Measurements from ENCODE around the gene CLDN11. TPM values are rescaled to one million over a fixed set of nuclear protein-coding genes. Genes with fewer than 3 reads are reported as not detected.

Gene CLDN11
- total RNA-seq, 1 experiment from 2014 or later: 104 TPM

DNA sequence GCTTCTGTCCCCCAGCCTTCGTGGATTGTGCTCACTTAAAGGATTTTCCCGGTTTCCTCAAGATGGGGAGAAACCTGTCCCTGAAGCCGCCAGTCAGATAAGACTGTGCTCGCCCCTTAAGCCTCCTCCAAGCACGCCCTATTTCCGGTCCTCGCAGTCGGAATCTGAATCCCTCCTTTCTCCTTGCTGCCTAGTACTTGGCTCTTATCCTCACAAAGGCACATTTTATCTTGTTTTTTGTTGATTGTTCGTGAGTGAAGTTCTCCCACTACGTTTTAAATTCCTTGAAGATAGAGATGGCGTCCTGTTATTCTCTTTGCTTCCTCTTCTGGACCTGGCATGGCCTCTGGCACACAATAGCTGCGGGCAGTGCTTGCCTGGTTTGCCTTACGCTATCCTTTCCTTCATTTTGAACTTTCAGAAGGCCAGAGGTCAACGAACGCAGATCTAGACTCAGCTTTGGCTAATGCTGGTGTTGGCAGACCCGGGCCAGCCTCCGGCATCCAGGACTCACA, 1.7 kb downstream of the CLDN11 start:
- Histone ChIP-seq H3K27me3 (ENCODE audit: control insufficient read depth, insufficient read depth, low read length) (peaks cover 25% of the 10 kb centered on the region), H3K36me3 (replicated peaks; ENCODE audit: control insufficient read depth, insufficient read depth, low read length) (no peaks in the 10 kb centered on the region), H3K4me3 (ENCODE audit: insufficient read depth, low read depth, low read length) (peak overlapping the region; percentile 44)
- DNase-seq: peak; percentile 72

GRCh38 chr3:170421111-170421641, 2.5 kb downstream of the CLDN11 start:
- Histone ChIP-seq H3K4me3 (ENCODE audit: insufficient read depth, low read depth, low read length) (peak overlapping the region; percentile 4), H3K27me3 (ENCODE audit: control insufficient read depth, insufficient read depth, low read length) (peaks cover 25% of the 10 kb centered on the region), H3K36me3 (replicated peaks; ENCODE audit: control insufficient read depth, insufficient read depth, low read length) (no peaks in the 10 kb centered on the region)
- peak; percentile 40 for DNase-seq

DNA sequence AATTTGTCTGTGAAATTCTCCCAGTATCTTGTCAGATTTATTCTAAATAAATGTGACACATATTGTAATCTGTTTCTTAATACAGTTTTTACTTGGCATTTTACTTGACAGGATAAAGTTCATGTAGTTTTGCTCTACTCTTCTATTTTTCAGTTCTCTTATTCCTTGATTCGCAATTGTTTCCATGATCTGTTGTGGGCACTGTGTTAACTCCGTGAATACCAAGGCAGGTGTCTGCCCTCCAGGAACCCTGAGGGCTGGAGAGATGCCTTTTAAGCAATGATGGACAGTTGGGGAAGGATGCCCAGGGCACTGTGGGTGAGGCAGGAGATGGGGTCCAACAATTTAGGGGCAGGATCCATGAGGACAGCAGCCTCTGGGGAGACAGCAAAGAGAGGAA, 3.1 kb downstream of the CLDN11 start:
- Histone ChIP-seq H3K36me3 (replicated peaks; ENCODE audit: control insufficient read depth, insufficient read depth, low read length) (no peaks in the 10 kb centered on the region), H3K27me3 (ENCODE audit: control insufficient read depth, insufficient read depth, low read length) (peaks cover 25% of the 10 kb centered on the region), H3K4me3 (ENCODE audit: insufficient read depth, low read depth, low read length) (no peak overlapping the region)
- DNase-seq: no peak

DNA sequence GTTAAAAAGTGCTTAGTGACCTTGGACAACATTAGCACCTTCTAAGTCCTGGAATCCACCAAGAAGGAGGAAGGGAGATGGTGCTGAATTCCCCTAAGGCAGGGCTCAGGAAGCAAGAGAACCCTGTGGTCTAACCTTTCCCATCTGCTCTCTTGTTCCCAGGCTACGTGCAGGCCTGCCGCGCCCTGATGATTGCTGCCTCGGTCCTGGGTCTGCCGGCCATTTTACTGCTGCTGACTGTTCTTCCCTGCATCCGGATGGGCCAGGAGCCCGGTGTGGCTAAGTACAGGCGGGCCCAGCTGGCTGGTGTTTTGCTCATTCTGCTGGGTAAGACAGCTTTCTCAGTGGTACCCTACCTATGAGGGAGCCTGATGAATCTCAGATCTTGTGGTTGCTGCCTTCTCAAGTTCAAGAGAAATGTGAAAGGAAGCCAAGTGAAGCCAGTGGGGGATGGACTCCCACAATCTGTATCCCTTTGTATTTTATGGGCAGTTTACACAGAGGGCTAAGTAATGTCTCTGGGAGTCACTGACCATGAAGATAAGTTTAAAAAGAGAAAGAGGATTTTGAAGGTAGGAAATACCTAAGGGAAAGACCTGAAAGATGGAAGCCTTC, 4.4 kb downstream of the CLDN11 start:
- H3K27me3 ChIP-seq (ENCODE audit: control insufficient read depth, insufficient read depth, low read length): peaks cover 22% of the 10 kb centered on the region
- H3K36me3 ChIP-seq (replicated peaks; ENCODE audit: control insufficient read depth, insufficient read depth, low read length): no peaks in the 10 kb centered on the region
- no peak for DNase-seq
- no peak overlapping the region for H3K4me3 ChIP-seq (ENCODE audit: insufficient read depth, low read depth, low read length)

DNA sequence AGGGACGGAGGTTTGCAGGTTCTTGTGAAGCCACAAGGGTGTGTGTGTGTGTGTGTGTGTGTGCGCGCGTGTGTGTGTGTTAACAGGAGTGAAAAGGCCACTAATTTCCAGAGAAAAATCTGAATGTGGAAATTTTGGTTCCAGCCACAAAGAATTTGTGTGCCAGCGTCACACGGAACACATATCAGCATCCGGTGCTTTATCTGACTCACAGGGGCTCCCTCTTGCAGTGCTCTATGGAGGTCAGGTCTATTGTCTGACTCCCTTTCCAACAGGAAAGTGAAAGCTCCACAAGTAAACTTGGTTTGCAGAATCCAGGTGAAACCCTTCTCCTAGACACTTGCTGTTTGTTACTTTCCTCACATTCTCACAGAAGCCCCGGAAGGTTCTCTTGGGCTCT, 6.2 kb downstream of the CLDN11 start:
- DNase-seq: no peak
- H3K36me3 ChIP-seq (replicated peaks; ENCODE audit: control insufficient read depth, insufficient read depth, low read length): no peaks in the 10 kb centered on the region
- H3K27me3 ChIP-seq (ENCODE audit: control insufficient read depth, insufficient read depth, low read length): peaks cover 5% of the 10 kb centered on the region; the same call in 1 of the 2 replicates
- H3K4me3 ChIP-seq (ENCODE audit: insufficient read depth, low read depth, low read length): no peak overlapping the region

- peak; percentile 70 for DNase-seq
- Histone ChIP-seq H3K4me3 (ENCODE audit: insufficient read depth, low read depth, low read length) (no peak overlapping the region), H3K36me3 (replicated peaks; ENCODE audit: control insufficient read depth, insufficient read depth, low read length) (no peaks in the 10 kb centered on the region), H3K27me3 (ENCODE audit: control insufficient read depth, insufficient read depth, low read length) (peaks cover under 1% of the 10 kb centered on the region; the same call in 1 of the 2 replicates)
These were observed 7.0 kb downstream of the CLDN11 start for GRCh38 chr3:170425491-170426239.

DNA sequence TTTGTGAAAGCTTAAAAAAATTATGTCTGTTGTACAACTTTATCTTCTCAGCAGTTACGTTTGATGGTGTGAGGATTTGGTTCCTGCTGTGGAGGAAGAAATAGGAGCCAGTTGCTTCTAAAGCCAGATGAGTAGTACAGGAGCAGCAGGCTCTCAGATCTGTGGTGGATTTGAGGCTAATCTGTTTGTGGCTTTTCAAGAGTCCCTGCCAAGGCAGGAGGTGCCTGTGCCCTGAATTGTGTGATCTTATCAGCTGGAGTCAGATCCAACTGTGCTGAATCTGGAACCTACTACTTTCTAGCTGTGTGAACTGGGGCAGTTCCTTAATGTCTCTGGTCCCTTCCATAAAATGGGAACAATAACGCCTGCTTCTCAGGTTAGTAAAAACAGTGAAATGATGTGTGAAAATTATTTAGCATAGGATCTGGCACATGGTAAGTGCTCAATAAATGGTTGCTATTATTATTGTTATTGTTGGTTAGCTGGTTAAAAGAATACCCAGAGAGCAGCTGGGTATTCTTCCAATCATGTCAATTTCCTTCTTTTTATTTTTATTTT, 7.7 kb downstream of the CLDN11 start:
- Histone ChIP-seq H3K27me3 (ENCODE audit: control insufficient read depth, insufficient read depth, low read length) (no peaks in the 10 kb centered on the region), H3K36me3 (replicated peaks; ENCODE audit: control insufficient read depth, insufficient read depth, low read length) (no peaks in the 10 kb centered on the region), H3K4me3 (ENCODE audit: insufficient read depth, low read depth, low read length) (no peak overlapping the region)
- no peak for DNase-seq

DNA sequence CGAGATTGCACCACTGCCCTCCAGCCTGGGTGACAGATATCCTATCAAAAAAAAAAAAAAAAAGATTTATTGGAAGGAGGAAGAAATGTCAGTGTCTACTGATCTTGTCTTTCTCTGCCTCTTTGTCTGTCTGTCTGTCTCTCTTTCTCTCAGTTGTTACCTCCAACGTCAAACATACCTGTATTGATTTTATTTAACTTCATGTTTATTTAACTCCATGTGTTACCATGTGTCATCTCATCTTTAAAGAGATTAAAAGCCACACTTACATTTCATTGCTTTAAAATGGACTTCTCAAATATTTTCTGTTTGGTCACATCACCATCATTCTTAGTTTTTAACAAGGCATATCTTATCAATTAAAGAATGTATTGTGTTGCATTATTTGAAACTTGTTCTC, 9.4 kb downstream of the CLDN11 start:
- H3K4me3 ChIP-seq (ENCODE audit: insufficient read depth, low read depth, low read length): no peak overlapping the region
- no peaks in the 10 kb centered on the region for H3K27me3 ChIP-seq (ENCODE audit: control insufficient read depth, insufficient read depth, low read length)
- no peaks in the 10 kb centered on the region for H3K36me3 ChIP-seq (replicated peaks; ENCODE audit: control insufficient read depth, insufficient read depth, low read length)
- DNase-seq: no peak

DNA sequence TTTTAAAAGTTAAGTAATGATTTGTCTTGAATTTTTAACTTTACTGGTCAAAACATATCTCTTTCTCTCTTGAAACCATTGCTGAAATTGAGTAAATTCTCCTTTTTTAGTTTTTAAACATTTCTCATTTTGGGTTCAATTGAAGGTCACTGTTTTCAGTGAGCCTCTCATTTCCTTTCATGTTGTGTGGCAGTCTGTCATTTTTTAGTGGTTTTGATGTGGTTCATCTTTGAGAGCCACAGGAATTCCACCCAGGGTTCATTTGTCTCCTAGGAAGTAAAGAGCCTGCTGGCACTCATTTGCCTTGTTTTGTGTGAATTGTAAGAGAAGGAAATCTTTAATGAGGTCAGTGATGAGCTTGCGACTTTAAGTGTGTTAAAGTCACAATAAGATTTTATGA, 10.4 kb downstream of the CLDN11 start:
- H3K4me3 ChIP-seq (ENCODE audit: insufficient read depth, low read depth, low read length): no peak overlapping the region
- H3K36me3 ChIP-seq (replicated peaks; ENCODE audit: control insufficient read depth, insufficient read depth, low read length): no peaks in the 10 kb centered on the region
- no peak for DNase-seq
- no peaks in the 10 kb centered on the region for H3K27me3 ChIP-seq (ENCODE audit: control insufficient read depth, insufficient read depth, low read length)

GRCh38 chr3:170431054-170431453, 12.4 kb downstream of the CLDN11 start:
- H3K36me3 ChIP-seq (replicated peaks; ENCODE audit: control insufficient read depth, insufficient read depth, low read length): no peaks in the 10 kb centered on the region
- H3K27me3 ChIP-seq (ENCODE audit: control insufficient read depth, insufficient read depth, low read length): no peaks in the 10 kb centered on the region
- no peak overlapping the region for H3K4me3 ChIP-seq (ENCODE audit: insufficient read depth, low read depth, low read length)
- DNase-seq: no peak

DNA sequence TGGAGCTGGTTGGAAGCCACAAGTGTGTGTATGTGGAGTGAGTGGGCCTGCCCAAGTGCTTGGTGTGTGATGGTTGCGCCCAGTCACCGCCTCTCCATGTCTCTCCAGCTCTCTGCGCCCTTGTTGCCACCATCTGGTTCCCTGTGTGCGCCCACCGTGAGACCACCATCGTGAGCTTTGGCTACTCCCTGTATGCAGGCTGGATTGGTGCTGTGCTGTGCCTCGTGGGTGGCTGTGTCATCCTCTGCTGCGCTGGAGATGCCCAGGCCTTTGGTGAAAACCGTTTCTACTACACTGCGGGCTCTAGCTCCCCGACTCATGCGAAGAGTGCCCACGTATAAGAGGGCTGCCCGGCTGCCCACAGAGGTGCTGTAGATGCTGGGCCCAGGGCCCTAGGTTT, 13.7 kb downstream of the CLDN11 start:
- Histone ChIP-seq H3K27me3 (ENCODE audit: control insufficient read depth, insufficient read depth, low read length) (no peaks in the 10 kb centered on the region), H3K4me3 (ENCODE audit: insufficient read depth, low read depth, low read length) (no peak overlapping the region), H3K36me3 (replicated peaks; ENCODE audit: control insufficient read depth, insufficient read depth, low read length) (no peaks in the 10 kb centered on the region)
- no peak for DNase-seq

GRCh38 chr3:170436697-170437096, 18.0 kb downstream of the CLDN11 start:
- Histone ChIP-seq H3K4me3 (ENCODE audit: insufficient read depth, low read depth, low read length) (no peak overlapping the region), H3K27me3 (ENCODE audit: control insufficient read depth, insufficient read depth, low read length) (no peaks in the 10 kb centered on the region), H3K36me3 (replicated peaks; ENCODE audit: control insufficient read depth, insufficient read depth, low read length) (no peaks in the 10 kb centered on the region)
- DNase-seq: no peak

DNA sequence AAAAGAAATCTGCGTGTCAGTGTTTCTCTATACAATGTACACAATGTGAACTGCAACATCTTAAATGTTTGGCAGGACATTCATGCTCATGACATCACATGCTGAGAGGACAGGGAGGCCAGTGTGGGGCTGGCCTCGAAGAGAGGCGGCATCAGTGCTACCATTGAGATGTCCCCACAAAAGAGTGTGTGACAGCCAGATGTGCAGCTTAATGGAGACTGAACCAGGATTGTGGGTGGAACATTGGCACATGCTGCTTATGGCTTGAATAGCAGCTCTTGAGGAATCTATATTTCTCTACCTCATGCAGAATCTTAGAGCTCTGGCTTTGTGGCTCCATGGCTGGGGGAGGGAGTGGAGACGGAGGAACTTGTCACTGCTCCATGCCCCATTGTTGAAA, 18.5 kb downstream of the CLDN11 start:
- H3K36me3 ChIP-seq (replicated peaks; ENCODE audit: control insufficient read depth, insufficient read depth, low read length): no peaks in the 10 kb centered on the region
- no peak overlapping the region for H3K4me3 ChIP-seq (ENCODE audit: insufficient read depth, low read depth, low read length)
- H3K27me3 ChIP-seq (ENCODE audit: control insufficient read depth, insufficient read depth, low read length): no peaks in the 10 kb centered on the region

GRCh38 chr3:170437696-170438407, 19.2 kb downstream of the CLDN11 start:
- no peak for DNase-seq
- no peaks in the 10 kb centered on the region for H3K36me3 ChIP-seq (replicated peaks; ENCODE audit: control insufficient read depth, insufficient read depth, low read length)

More for the DNA sequence above, 18.5 kb downstream of the CLDN11 start:
- DNase-seq: no peak

More at GRCh38 chr3:170437696-170438407, 19.2 kb downstream of the CLDN11 start:
- H3K4me3 ChIP-seq (ENCODE audit: insufficient read depth, low read depth, low read length): no peak overlapping the region
- no peaks in the 10 kb centered on the region for H3K27me3 ChIP-seq (ENCODE audit: control insufficient read depth, insufficient read depth, low read length)

Data from H7 (cell line).